OCI-LY1 (cell line): ENCODE data around the gene ZNF469.

Experiments used
- CTCF ChIP-seq: fragments of 200-600 bp; sonication (generic), shearing (Covaris generic); IDR thresholded peaks from 2 replicates; pipeline ENCODE4 v1.5.1; 2017; ENCODE audit warnings: mild to moderate bottlenecking, antibody characterized with exemption, low read length, moderate library complexity, mixed read lengths
- EZH2 ChIP-seq: fragments of 200-600 bp; sonication (generic), shearing (Covaris generic); IDR thresholded peaks from 2 replicates; pipeline ENCODE4 v1.8.0; 2017; ENCODE audit warnings: borderline replicate concordance, mixed run types, mild to moderate bottlenecking, antibody characterized with exemption, low read length, moderate library complexity, mixed read lengths

GRCh38 chr16:88430185-88430523 is 47.4 kb downstream of the ZNF469 start:
- TF ChIP-seq CTCF (no peak), EZH2 (no peak)
